Measurements from ENCODE around the gene QSOX2.

Gene QSOX2

GRCh38 chr9:136201609-136202453 lies 43.8 kb downstream of the QSOX2 start:
- DNase-seq = no peak

GRCh38 chr9:136201174-136201573 lies 44.4 kb downstream of the QSOX2 start:
- no peak for DNase-seq

GRCh38 chr9:136200424-136200823 lies 45.2 kb downstream of the QSOX2 start:
- DNase-seq = no peak

- no peak for DNase-seq
Measured at GRCh38 chr9:136199391-136200288, 46.0 kb downstream of the QSOX2 start.

- no peak for DNase-seq
Measured at GRCh38 chr9:136198605-136199083, 47.0 kb downstream of the QSOX2 start.

GRCh38 chr9:136197930-136198604 lies 47.5 kb downstream of the QSOX2 start:
- no peak for DNase-seq

GRCh38 chr9:136197084-136197875 lies 48.3 kb downstream of the QSOX2 start:
- no peak for DNase-seq

- DNase-seq = no peak
Measured at GRCh38 chr9:136196404-136197083, 49.1 kb downstream of the QSOX2 start.

GRCh38 chr9:136194540-136194939 lies 51.1 kb downstream of the QSOX2 start:
- DNase-seq = no peak

- DNase-seq = no peak
Measured at GRCh38 chr9:136193891-136194279, 51.7 kb downstream of the QSOX2 start.

GRCh38 chr9:136193127-136193890 lies 52.3 kb downstream of the QSOX2 start:
- no peak for DNase-seq

GRCh38 chr9:136192289-136193126 lies 53.1 kb downstream of the QSOX2 start:
- DNase-seq = no peak

- no peak for DNase-seq
Measured at GRCh38 chr9:136191960-136192286, 53.7 kb downstream of the QSOX2 start.

- DNase-seq = peak; percentile 21
Measured at GRCh38 chr9:136191099-136191959, 54.3 kb downstream of the QSOX2 start.

- no peak for DNase-seq
Measured at GRCh38 chr9:136190656-136191055, 55.0 kb downstream of the QSOX2 start.

GRCh38 chr9:136190237-136190601 lies 55.4 kb downstream of the QSOX2 start:
- DNase-seq = no peak

- DNase-seq = no peak
Measured at GRCh38 chr9:136189394-136190236, 56.0 kb downstream of the QSOX2 start.
